Aorta (tissue), 5 donors: ENCODE data around the gene KDM2B. TPM values are rescaled to one million over a fixed set of nuclear protein-coding genes. Genes with fewer than 3 reads are reported as not detected.
"Not testable (repeated sequence)": the region's sequence is repeated elsewhere in the genome, so short reads cannot be mapped to it uniquely, and the experiment has no call there.

Experiments
- ATAC-seq: fragments of 200-7000 bp; cut with Tn5 transposase; one replicate; pipeline ENCODE4 v1.9.1; 2022; ENCODE audit warnings: moderate library complexity; ENCODE audit not compliant: low FRiP score
- DNase-seq, 2 donors: peaks; one replicate each; pipeline ENCODE4 v3.0.0-alpha.2; 2020
- H3K27ac ChIP-seq, 2 donors: one replicate each; pipeline ENCODE4 v1.5.1; 2013; ENCODE audit warnings: low read length in 2 of 2, mild to moderate bottlenecking in 2 of 2, moderate library complexity in 2 of 2, control low read depth in 1 of 2, inconsistent platforms in 1 of 2, low read depth in 1 of 2
- H3K27me3 ChIP-seq, 2 donors: one replicate each; pipeline ENCODE4 v1.6.1; 2013; ENCODE audit warnings: control low read depth in 1 of 2, low read length in 1 of 2, mild to moderate bottlenecking in 1 of 2, moderate library complexity in 1 of 2; ENCODE audit not compliant: insufficient read depth in 2 of 2, control insufficient read depth in 1 of 2
- H3K36me3 ChIP-seq, 2 donors: one replicate each; pipeline ENCODE4 v1.6.1; 2013; ENCODE audit warnings: control low read depth in 1 of 2, low read length in 1 of 2, mild to moderate bottlenecking in 1 of 2; ENCODE audit not compliant: insufficient read depth in 2 of 2, control insufficient read depth in 1 of 2
- H3K4me1 ChIP-seq, 2 donors: one replicate each; pipeline ENCODE4 v1.6.1; 2013; ENCODE audit warnings: low read length in 2 of 2, control low read depth in 1 of 2, mild to moderate bottlenecking in 1 of 2, moderate library complexity in 1 of 2; ENCODE audit not compliant: insufficient read depth in 2 of 2, control insufficient read depth in 1 of 2
- H3K4me3 ChIP-seq, 2 donors: one replicate each; pipeline ENCODE4 v1.5.1; 2013; ENCODE audit warnings: low read length in 2 of 2, control low read depth in 1 of 2, mild to moderate bottlenecking in 1 of 2
- H3K9me3 ChIP-seq: one replicate; pipeline ENCODE4 v1.6.1; 2013; ENCODE audit warnings: mild to moderate bottlenecking, low read length; ENCODE audit not compliant: control insufficient read depth
- WGBS, 2 donors: extraction: QIAGEN DNeasy Blood & Tissue Kit; methylation state at CpG; one replicate each; pipeline ENCODE4 v1.1.7; 2013; 5-methylcytosine and 5-hydroxymethylcytosine counted together
- intact Hi-C, 2 donors: fragments of 100-400 bp; cut with DNase I; formaldehyde crosslinking; loops; one replicate each; pipeline versions ENCODE4 v1.14.2 to v1.15.0; 2022
- microRNA-seq, 2 donors: library from miRNA; unstranded; fragments of <30 nt; microRNA quantifications; one replicate each; pipeline ENCODE4 v1.2.0, GENCODE V29; 2020
- polyA plus RNA-seq, 2 donors: library from polyadenylated mRNA; stranded (reverse); fragments of 200-250 nt; gene quantifications; one replicate each; pipeline ENCODE4 v1.2.3, GENCODE V29; 2013
- total RNA-seq, 2 donors: library from RNA; stranded (reverse); fragmentation: NEBNext Ultra II Directional; extraction: Animal tissue kit (Norgen Biotek cat#: 25700); gene quantifications; one replicate each; pipeline ENCODE4 v1.2.1, GENCODE V29; 2021
- donor health status: healthy with polysubstance abuse.
- donor health status: Bipolar disorder and iron deficiency.
- donor health status: DM: no; HTN: no; CAD: no.
- donor health status: DM: no; HTN: no; CAD: no.
- donor health status: DM: yes; HTN: yes; CAD: no.

The KDM2B gene
- total and polyA plus RNA-seq, 4 donors: 8.0 to 28.0 (median 14.3) TPM

GRCh38 chr12:121384891-121385290, 195.9 kb downstream of the KDM2B start:
- H3K27ac ChIP-seq, H3K4me1 ChIP-seq, intact Hi-C loops, H3K27me3 ChIP-seq, ATAC-seq, H3K4me3 ChIP-seq, H3K36me3 ChIP-seq, H3K9me3 ChIP-seq, DNase-seq: not testable (repeated sequence)
- 72 to 75% methylated on average over 6 of the region's 6 CpGs for WGBS, 2 donors

GRCh38 chr12:121383601-121384021, 197.2 kb downstream of the KDM2B start:
- WGBS, 2 donors: 90 to 94% methylated on average over 9 of the region's 9 CpGs

GRCh38 chr12:121379945-121380344, 200.9 kb downstream of the KDM2B start:
- H3K4me1 ChIP-seq: no peaks in the 10 kb centered on the region
- no peaks in the 10 kb centered on the region for H3K27me3 ChIP-seq
- ATAC-seq (no peak), DNase-seq (no peak)
- no peaks in the 10 kb centered on the region for H3K36me3 ChIP-seq
- intact Hi-C loops: no loop called here
- H3K9me3 ChIP-seq: no peaks in the 10 kb centered on the region
- H3K4me3 ChIP-seq: no peak overlapping the region
- no peak overlapping the region for H3K27ac ChIP-seq
- whole genome bisulfite sequencing, 2 donors: 86 to 87% methylated on average over 10 of the region's 10 CpGs

More at GRCh38 chr12:121383601-121384021, 197.2 kb downstream of the KDM2B start:
- Histone ChIP-seq H3K4me3 (no peak overlapping the region), H3K27ac (no peak overlapping the region), H3K4me1 (no peaks in the 10 kb centered on the region), H3K9me3 (no peaks in the 10 kb centered on the region), H3K36me3 (no peaks in the 10 kb centered on the region), H3K27me3 (no peaks in the 10 kb centered on the region)
- no peak for DNase-seq
- ATAC-seq: no peak
- intact Hi-C loops: no loop called here

Small RNA genes lying within 50 kb of the gene (microRNA-seq; reads per million reads assigned to microRNA genes)
- 0 reads per million in 2 donors for gene MIR7107

Other genes with a start within 250 kb of the KDM2B start
- 100 to 1,000 TPM; 105 to 118 TPM for gene ANAPC5, start 228.6 kb downstream of the KDM2B start, total RNA-seq
- 100 to 1,000 TPM in 1 of 2 donors, 10 to 100 TPM in 1; 46.5 to 255 TPM for gene ANAPC5, start 228.6 kb downstream of the KDM2B start, polyA plus RNA-seq
- 10 to 100 TPM; 26.9 to 30.9 TPM for gene RNF34, start 180.9 kb downstream of the KDM2B start, total RNA-seq
- 10 to 100 TPM; 15.8 to 15.9 TPM for gene RNF34, start 180.9 kb downstream of the KDM2B start, polyA plus RNA-seq
- 10 to 100 TPM; 11.0 to 12.5 TPM for gene ORAI1, start 45.5 kb upstream of the KDM2B start, total RNA-seq
- 1 to 10 TPM; 3.6 to 7.1 TPM for gene ORAI1, start 45.5 kb upstream of the KDM2B start, polyA plus RNA-seq
- under 1 TPM in 1 of 2 donors, not detected in 1; 0.57 TPM for gene MORN3, start 88.6 kb upstream of the KDM2B start, total RNA-seq
- 1 to 10 TPM; 1.3 to 1.4 TPM for gene MORN3, start 88.6 kb upstream of the KDM2B start, polyA plus RNA-seq
- gene TMEM120B, start 131.7 kb upstream of the KDM2B start, total RNA-seq: 10 to 100 TPM in 1 of 2 donors, 1 to 10 TPM in 1; 8.6 to 12.0 TPM
- 1 to 10 TPM; 1.5 to 9.6 TPM for gene TMEM120B, start 131.7 kb upstream of the KDM2B start, polyA plus RNA-seq
- 10 to 100 TPM in 1 of 2 donors, 1 to 10 TPM in 1; 5.6 to 18.0 TPM for gene RHOF, start 212.7 kb upstream of the KDM2B start, total RNA-seq
- 10 to 100 TPM in 1 of 2 donors, 1 to 10 TPM in 1; 5.2 to 12.5 TPM for gene RHOF, start 212.7 kb upstream of the KDM2B start, polyA plus RNA-seq
- gene SETD1B, start 223.0 kb upstream of the KDM2B start, total RNA-seq: 10 to 100 TPM; 30.9 to 31.9 TPM
- gene SETD1B, start 223.0 kb upstream of the KDM2B start, polyA plus RNA-seq: 10 to 100 TPM in 1 of 2 donors, 1 to 10 TPM in 1; 4.4 to 33.4 TPM